Fibroblast of lung (primary cell): ENCODE data around the gene REPIN1. TPM values are rescaled to one million over a fixed set of nuclear protein-coding genes. Genes with fewer than 3 reads are reported as not detected.
"Not testable (repeated sequence)": the region's sequence is repeated elsewhere in the genome, so short reads cannot be mapped to it uniquely, and the experiment has no call there.

Experiments
- DNase-seq, 2 donors: peaks; one replicate each; pipeline versions ENCODE4 v3.0.0 to v3.0.0-alpha.2; 2010; ENCODE audit warnings: low read depth in 2 of 2
- H2AFZ ChIP-seq: 2 replicates; pipeline ENCODE4 v1.5.1; 2012; ENCODE audit warnings: low read length, control low read depth, inconsistent platforms
- H3K27ac ChIP-seq: 2 replicates; pipeline ENCODE4 v1.5.1; 2011; ENCODE audit warnings: low read length, control low read depth; ENCODE audit not compliant: insufficient read depth
- H3K27me3 ChIP-seq: 2 replicates; pipeline ENCODE4 v1.5.1; 2011; ENCODE audit warnings: mild to moderate bottlenecking, low read length; ENCODE audit not compliant: control insufficient read depth, insufficient read depth
- H3K36me3 ChIP-seq: 2 replicates; pipeline ENCODE4 v1.5.1; 2011; ENCODE audit warnings: low read length; ENCODE audit not compliant: control insufficient read depth, insufficient read depth
- H3K4me1 ChIP-seq: 2 replicates; pipeline ENCODE4 v1.5.1; 2011; ENCODE audit warnings: low read length; ENCODE audit not compliant: control insufficient read depth, insufficient read depth; ENCODE audit errors: extremely low read depth
- H3K4me2 ChIP-seq: 2 replicates; pipeline ENCODE4 v1.5.1; 2011; ENCODE audit warnings: low read length, control low read depth; ENCODE audit not compliant: insufficient read depth; ENCODE audit errors: extremely low read depth
- H3K4me3 ChIP-seq, 4 experiments: fragments of 200-600 bp in 1 of 4; sonication (generic) in 1 of 4; replicated peaks in 1 of 4; 2 replicates each; pipeline ENCODE4 v1.5.1; 2011 to 2016; ENCODE audit warnings: low read length in 4 of 4, low read depth in 3 of 4, mild to moderate bottlenecking in 3 of 4, control low read depth in 2 of 4, inconsistent platforms in 1 of 4, mixed read lengths in 1 of 4; ENCODE audit not compliant: insufficient read depth in 1 of 4; ENCODE audit errors: control extremely low read depth in 1 of 4
- H3K79me2 ChIP-seq: 2 replicates; pipeline ENCODE4 v1.5.1; 2012; ENCODE audit warnings: mild to moderate bottlenecking, low read length, inconsistent platforms; ENCODE audit not compliant: control insufficient read depth, insufficient read depth
- H3K9ac ChIP-seq: 2 replicates; pipeline ENCODE4 v1.5.1; 2011; ENCODE audit warnings: mild to moderate bottlenecking, low read length, control low read depth; ENCODE audit not compliant: insufficient read depth
- H3K9me3 ChIP-seq: 2 replicates; pipeline ENCODE4 v1.5.1; 2012; ENCODE audit warnings: low read depth, low read length; ENCODE audit not compliant: control insufficient read depth, insufficient read depth
- H4K20me1 ChIP-seq: 2 replicates; pipeline ENCODE4 v1.5.1; 2011; ENCODE audit warnings: low read length; ENCODE audit not compliant: control insufficient read depth, insufficient read depth; ENCODE audit errors: extremely low read depth
- CTCF ChIP-seq, 2 donors: IDR thresholded peaks in 1 of 2; conservative IDR thresholded peaks in 1 of 2; 1 replicate in 1 of 2; 2 replicates in 1 of 2; pipeline ENCODE4 v1.5.1; 2011 to 2012; ENCODE audit warnings: low read length in 2 of 2, control low read depth in 1 of 2, inconsistent platforms in 1 of 2, low read depth in 1 of 2, mild to moderate bottlenecking in 1 of 2
- EZH2 ChIP-seq: IDR thresholded peaks from 2 replicates; pipeline ENCODE4 v1.5.1; 2012; ENCODE audit warnings: low read length, control low read depth, mild to moderate bottlenecking; ENCODE audit errors: missing control alignments
- polyA plus RNA-seq, 2 donors: library from polyadenylated mRNA; depleted of rRNA in 1 of 2; stranded (reverse) in 1 of 2; unstranded in 1 of 2; fragments of >200 nt; gene quantifications; 2 replicates each; pipeline ENCODE4 v1.2.1, GENCODE V29; 2011 to 2012; ENCODE audit warnings: missing spikeins in 1 of 2
- total RNA-seq: library from RNA; depleted of rRNA; stranded (reverse); fragments of >200 nt; gene quantifications from 2 replicates; pipeline ENCODE4 v1.2.1, GENCODE V29; 2014

Gene REPIN1
- total and polyA plus RNA-seq, 2 donors (not counting 1 experiment from before 2014, with no cell fraction given), result 20.8 to 41.3 TPM

- no peak overlapping the region for H3K4me2 ChIP-seq
- H3K79me2 ChIP-seq, result peaks cover 5% of the 10 kb centered on the region
- H3K9me3 ChIP-seq, result no peaks in the 10 kb centered on the region
- H3K36me3 ChIP-seq, result no peaks in the 10 kb centered on the region
- TF ChIP-seq EZH2, result no peak
- TF ChIP-seq CTCF (conservative IDR thresholded peaks at IDR 0.05 in 1 of 2, IDR thresholded peaks at IDR 0.05 in 1 of 2; ENCODE audit: low read depth in 1 of 2, low read length in 2 of 2), result no peak
- H3K4me3 ChIP-seq, result no peak overlapping the region
- no peak overlapping the region for H2AFZ ChIP-seq
- H3K9ac ChIP-seq, result no peak overlapping the region
- H4K20me1 ChIP-seq, result no peaks in the 10 kb centered on the region
- peaks cover 11% of the 10 kb centered on the region for H3K4me1 ChIP-seq
- no peak overlapping the region for H3K27ac ChIP-seq
- no peak for DNase-seq
- no peaks in the 10 kb centered on the region for H3K27me3 ChIP-seq
Observed at GRCh38 chr7:150383710-150384397, 15.2 kb downstream of the REPIN1 start.

- H3K9ac ChIP-seq, result no peak overlapping the region
- no peak overlapping the region for H2AFZ ChIP-seq
- H3K4me1 ChIP-seq, result peaks cover 11% of the 10 kb centered on the region
- TF ChIP-seq CTCF (conservative IDR thresholded peaks at IDR 0.05 in 1 of 2, IDR thresholded peaks at IDR 0.05 in 1 of 2; ENCODE audit: low read depth in 1 of 2, low read length in 2 of 2) (no peak), EZH2 (no peak)
- H3K4me3 ChIP-seq, result no peak overlapping the region
- H3K27me3 ChIP-seq, result no peaks in the 10 kb centered on the region
- H3K9me3 ChIP-seq, result no peaks in the 10 kb centered on the region
- no peak overlapping the region for H3K4me2 ChIP-seq
- no peak for DNase-seq
- H3K36me3 ChIP-seq, result no peaks in the 10 kb centered on the region
- peaks cover 5% of the 10 kb centered on the region for H3K79me2 ChIP-seq
- no peak overlapping the region for H3K27ac ChIP-seq
- H4K20me1 ChIP-seq, result no peaks in the 10 kb centered on the region
Observed at GRCh38 chr7:150384406-150385301, 16.0 kb downstream of the REPIN1 start.

- H3K4me1 ChIP-seq, result peaks cover 7% of the 10 kb centered on the region
- H3K4me3 ChIP-seq, result no peak overlapping the region
- no peak for DNase-seq
- H3K4me2 ChIP-seq, result no peak overlapping the region
- H3K79me2 ChIP-seq, result peaks cover 5% of the 10 kb centered on the region
- no peak overlapping the region for H3K9ac ChIP-seq
- H3K27ac ChIP-seq, result no peak overlapping the region
- no peaks in the 10 kb centered on the region for H3K9me3 ChIP-seq
- no peak overlapping the region for H2AFZ ChIP-seq
- no peaks in the 10 kb centered on the region for H4K20me1 ChIP-seq
- TF ChIP-seq EZH2, result no peak
- no peak for TF ChIP-seq CTCF (conservative IDR thresholded peaks at IDR 0.05 in 1 of 2, IDR thresholded peaks at IDR 0.05 in 1 of 2; ENCODE audit: low read depth in 1 of 2, low read length in 2 of 2)
- H3K36me3 ChIP-seq, result no peaks in the 10 kb centered on the region
- no peaks in the 10 kb centered on the region for H3K27me3 ChIP-seq
Observed at GRCh38 chr7:150385302-150385723, 16.7 kb downstream of the REPIN1 start.

GRCh38 chr7:150385884-150386283 lies 17.3 kb downstream of the REPIN1 start:
- H3K4me2 ChIP-seq, H3K9ac ChIP-seq, H3K4me1 ChIP-seq, DNase-seq, H3K27ac ChIP-seq, H4K20me1 ChIP-seq, H3K79me2 ChIP-seq, H3K9me3 ChIP-seq, H3K27me3 ChIP-seq, H3K36me3 ChIP-seq, H2AFZ ChIP-seq, H3K4me3 ChIP-seq: not testable (repeated sequence)
